ENCODE results near the gene ADAMTS15. TPM values are rescaled to one million over a fixed set of nuclear protein-coding genes. Genes with fewer than 3 reads are reported as not detected.

The ADAMTS15 gene
- total and polyA plus RNA-seq, 2 donors (not counting 3 experiments of a cell fraction or from before 2014, with no cell fraction given) = 0.08 TPM; not detected in 1

GRCh38 chr11:130436171-130436570 is 12.3 kb upstream of the ADAMTS15 start:
- peak; percentile 14 for DNase-seq (ENCODE audit: low read depth, low spot score)
- no peak overlapping the region for H3K4me2 ChIP-seq (ENCODE audit: insufficient read depth, low read length)
- FAIRE-seq = no peak
- ChIA-PET POLR2A (no interaction called here), CTCF (interaction anchor here (1.2 to 12.3 kb wide), 6 partner anchors 12 to 459 kb away, joined by 3 to 464 read pairs (median 30); partner anchors contain the start of gene ADAMTS15)
- dilution Hi-C loops (cut with MboI; ENCODE audit: extremely low pct_ligation_motif_present, low sequenced_read_pairs) (loop anchor here (25.0 kb wide), 1 partner anchor 426 kb away; no protein-coding TSS in a partner anchor), intact Hi-C loops (cut with micrococcal nuclease) (loop anchor here (5.0 kb wide), 2 partner anchors 146 to 236 kb away; no protein-coding TSS in a partner anchor)
- H3K9me3 ChIP-seq (replicated peaks; ENCODE audit: control insufficient read depth, insufficient read depth, low read length) = no peaks in the 10 kb centered on the region
- BruUV-seq (replicated peaks) = no TSS peak
- no peaks in the 10 kb centered on the region for H3K79me2 ChIP-seq (ENCODE audit: control insufficient read depth, insufficient read depth, low read length)
- H3K36me3 ChIP-seq (ENCODE audit: control insufficient read depth in 2 of 2, extremely low read depth in 1 of 2, insufficient read depth in 2 of 2, low read length in 2 of 2) = no peaks in the 10 kb centered on the region
- no peak for TF ChIP-seq POLR2A (IDR thresholded peaks at IDR 0.05; ENCODE audit: low read depth, low read length)
- no peak for TF ChIP-seq GATA2 (IDR thresholded peaks at IDR 0.05; ENCODE audit: insufficient read depth, insufficient read length, low read depth, low read length)
- TF ChIP-seq MYC (IDR thresholded peaks at IDR 0.05; ENCODE audit: low read depth, low read length) = no peak
- TF ChIP-seq POLR2AphosphoS5 (IDR thresholded peaks at IDR 0.05; ENCODE audit: insufficient read depth, low read depth, low read length) = no peak
- H3K4me1 ChIP-seq (ENCODE audit: control insufficient read depth, extremely low read depth, insufficient read depth, low read length) = no peaks in the 10 kb centered on the region
- H3K9me1 ChIP-seq (replicated peaks; ENCODE audit: control insufficient read depth, extremely low read depth, insufficient read depth, low read length) = no peaks in the 10 kb centered on the region
- H2AFZ ChIP-seq (ENCODE audit: low read depth, low read length) = no peak overlapping the region
- H4K20me1 ChIP-seq (replicated peaks; ENCODE audit: control insufficient read depth, extremely low read depth, insufficient read depth, low read length) = no peaks in the 10 kb centered on the region
- H3K9ac ChIP-seq (replicated peaks; ENCODE audit: extremely low read depth, insufficient read depth, low read length) = no peak overlapping the region
- no peak overlapping the region for H3K27ac ChIP-seq (ENCODE audit: insufficient read depth, low read depth, low read length)
- H3K4me3 ChIP-seq (replicated peaks in 1 of 3; ENCODE audit: insufficient read depth in 1 of 3, low read depth in 1 of 3, low read length in 3 of 3) = no peak overlapping the region
- H3K27me3 ChIP-seq (ENCODE audit: control insufficient read depth in 2 of 2, insufficient read depth in 2 of 2, low read length in 2 of 2) = peaks cover 0 to 2% of the 10 kb centered on the region in 2 experiments

- H3K79me2 ChIP-seq (ENCODE audit: control insufficient read depth, insufficient read depth, low read length) = no peaks in the 10 kb centered on the region
- H3K4me2 ChIP-seq (ENCODE audit: insufficient read depth, low read length) = no peak overlapping the region
- intact Hi-C loops (cut with micrococcal nuclease) = loop anchor here (5.0 kb wide), 2 partner anchors 144 to 234 kb away; no protein-coding TSS in a partner anchor
- no TSS peak for BruUV-seq (replicated peaks)
- TF ChIP-seq FOS (IDR thresholded peaks at IDR 0.05; ENCODE audit: borderline replicate concordance, insufficient read depth, low read length) = no peak
- TF ChIP-seq POLR2AphosphoS5 (IDR thresholded peaks at IDR 0.05; ENCODE audit: insufficient read depth, low read depth, low read length) = no peak
- TF ChIP-seq POLR2A (IDR thresholded peaks at IDR 0.05; ENCODE audit: low read depth, low read length) = no peak
- no peak for TF ChIP-seq CTCF (IDR thresholded peaks at IDR 0.05; ENCODE audit: extremely low read depth in 1 of 2, insufficient read depth in 1 of 2, low read depth in 1 of 2, low read length in 2 of 2)
- no peak for TF ChIP-seq JUN (IDR thresholded peaks at IDR 0.05; ENCODE audit: borderline replicate concordance, insufficient read depth, insufficient read length, low read depth)
- no peak for TF ChIP-seq EZH2 (IDR thresholded peaks at IDR 0.05; ENCODE audit: borderline replicate concordance, low read depth, low read length, severe bottlenecking)
- no peak for TF ChIP-seq MAX (IDR thresholded peaks at IDR 0.05; ENCODE audit: insufficient read depth, insufficient read length)
- no peak for TF ChIP-seq GATA2 (IDR thresholded peaks at IDR 0.05; ENCODE audit: insufficient read depth, insufficient read length, low read depth, low read length)
- no peak for TF ChIP-seq MYC (IDR thresholded peaks at IDR 0.05; ENCODE audit: low read depth, low read length)
- no peak overlapping the region for H3K4me3 ChIP-seq (replicated peaks in 1 of 3; ENCODE audit: insufficient read depth in 1 of 3, low read depth in 1 of 3, low read length in 3 of 3)
- CTCF ChIA-PET = interaction anchor here (1.0 to 12.3 kb wide), 5 partner anchors 225 to 1236 kb away, joined by 3 to 464 read pairs (median 3); no protein-coding TSS in a partner anchor
- no peak overlapping the region for H3K9ac ChIP-seq (replicated peaks; ENCODE audit: extremely low read depth, insufficient read depth, low read length)
- peaks cover 0 to 3% of the 10 kb centered on the region in 2 experiments for H3K27me3 ChIP-seq (ENCODE audit: control insufficient read depth in 2 of 2, insufficient read depth in 2 of 2, low read length in 2 of 2)
- dilution Hi-C loops (cut with MboI; ENCODE audit: extremely low pct_ligation_motif_present, low sequenced_read_pairs) = loop anchor here (25.0 kb wide), 1 partner anchor 424 kb away; no protein-coding TSS in a partner anchor
- H3K36me3 ChIP-seq (ENCODE audit: control insufficient read depth in 2 of 2, extremely low read depth in 1 of 2, insufficient read depth in 2 of 2, low read length in 2 of 2) = no peaks in the 10 kb centered on the region
- H3K27ac ChIP-seq (ENCODE audit: insufficient read depth, low read depth, low read length) = no peak overlapping the region
- no peaks in the 10 kb centered on the region for H3K9me1 ChIP-seq (replicated peaks; ENCODE audit: control insufficient read depth, extremely low read depth, insufficient read depth, low read length)
- POLR2A ChIA-PET = no interaction called here
- no peak overlapping the region for H2AFZ ChIP-seq (ENCODE audit: low read depth, low read length)
- no peaks in the 10 kb centered on the region for H3K4me1 ChIP-seq (ENCODE audit: control insufficient read depth, extremely low read depth, insufficient read depth, low read length)
- FAIRE-seq (no peak), DNase-seq (ENCODE audit: low read depth, low spot score) (no peak)
- H4K20me1 ChIP-seq (replicated peaks; ENCODE audit: control insufficient read depth, extremely low read depth, insufficient read depth, low read length) = no peaks in the 10 kb centered on the region
- no peaks in the 10 kb centered on the region for H3K9me3 ChIP-seq (replicated peaks; ENCODE audit: control insufficient read depth, insufficient read depth, low read length)
Measured at GRCh38 chr11:130437848-130438247, 10.6 kb upstream of the ADAMTS15 start.

Measured in endothelial cell of umbilical vein (primary cell).